Activated naive CD8-positive, alpha-beta T cell (primary cell): Measurements from ENCODE around the gene UBE2H.
"Not testable (repeated sequence)": the region's sequence is repeated elsewhere in the genome, so short reads cannot be mapped to it uniquely, and the experiment has no call there.

Experiments
- H3K27ac Mint-ChIP-seq: one replicate; pipeline ENCODE4 v1.8.0; 2021; ENCODE audit warnings: mixed read lengths
- H3K27me3 Mint-ChIP-seq: one replicate; pipeline ENCODE4 v1.8.0; 2021; ENCODE audit warnings: mixed read lengths
- H3K36me3 Mint-ChIP-seq: one replicate; pipeline ENCODE4 v1.8.0; 2021; ENCODE audit warnings: mixed read lengths
- H3K4me1 Mint-ChIP-seq: one replicate; pipeline ENCODE4 v1.8.0; 2021; ENCODE audit warnings: low read depth, mixed read lengths
- H3K4me3 Mint-ChIP-seq: one replicate; pipeline ENCODE4 v1.8.0; 2021; ENCODE audit warnings: mild to moderate bottlenecking, mixed read lengths
- H3K9me3 Mint-ChIP-seq: one replicate; pipeline ENCODE4 v1.8.0; 2021; ENCODE audit warnings: low read depth, mixed read lengths

The UBE2H gene

GRCh38 chr7:129882531-129882930, 70.2 kb downstream of the UBE2H start:
- no peak overlapping the region for H3K27ac Mint-ChIP-seq
- H3K36me3 Mint-ChIP-seq: peaks cover 19% of the 10 kb centered on the region
- H3K9me3 Mint-ChIP-seq: no peaks in the 10 kb centered on the region
- peaks cover 33% of the 10 kb centered on the region for H3K4me1 Mint-ChIP-seq
- no peaks in the 10 kb centered on the region for H3K27me3 Mint-ChIP-seq
- H3K4me3 Mint-ChIP-seq: no peak overlapping the region

- H3K36me3 Mint-ChIP-seq: peaks cover 25% of the 10 kb centered on the region
- no peaks in the 10 kb centered on the region for H3K9me3 Mint-ChIP-seq
- H3K27me3 Mint-ChIP-seq: no peaks in the 10 kb centered on the region
- no peak overlapping the region for H3K4me3 Mint-ChIP-seq
- H3K27ac Mint-ChIP-seq: peak overlapping the region; percentile 9
- peaks cover 49% of the 10 kb centered on the region for H3K4me1 Mint-ChIP-seq
Observed at GRCh38 chr7:129877146-129877792, 75.5 kb downstream of the UBE2H start.

- Mint-ChIP-seq H3K4me3 (no peak overlapping the region), H3K36me3 (peaks cover 31% of the 10 kb centered on the region), H3K4me1 (peaks cover 44% of the 10 kb centered on the region), H3K27me3 (no peaks in the 10 kb centered on the region), H3K9me3 (no peaks in the 10 kb centered on the region), H3K27ac (peak overlapping the region; percentile 25)
Observed at GRCh38 chr7:129875745-129876411, 76.9 kb downstream of the UBE2H start.

- Mint-ChIP-seq H3K4me1 (peaks cover 40% of the 10 kb centered on the region), H3K36me3 (peaks cover 30% of the 10 kb centered on the region), H3K27me3 (no peaks in the 10 kb centered on the region), H3K9me3 (no peaks in the 10 kb centered on the region), H3K4me3 (no peak overlapping the region), H3K27ac (no peak overlapping the region)
Observed at GRCh38 chr7:129875160-129875559, 77.6 kb downstream of the UBE2H start.

- Mint-ChIP-seq H3K36me3 (peaks cover 28% of the 10 kb centered on the region), H3K4me1 (peaks cover 38% of the 10 kb centered on the region), H3K27ac (no peak overlapping the region), H3K27me3 (no peaks in the 10 kb centered on the region), H3K4me3 (no peak overlapping the region), H3K9me3 (no peaks in the 10 kb centered on the region)
Observed at GRCh38 chr7:129874722-129875121, 78.0 kb downstream of the UBE2H start.

- no peak overlapping the region for H3K4me3 Mint-ChIP-seq
- peaks cover 19% of the 10 kb centered on the region for H3K36me3 Mint-ChIP-seq
- H3K4me1 Mint-ChIP-seq: peaks cover 22% of the 10 kb centered on the region
- H3K27ac Mint-ChIP-seq: no peak overlapping the region
- no peaks in the 10 kb centered on the region for H3K27me3 Mint-ChIP-seq
- H3K9me3 Mint-ChIP-seq: no peaks in the 10 kb centered on the region
Observed at GRCh38 chr7:129872054-129872453, 80.7 kb downstream of the UBE2H start.

- Mint-ChIP-seq H3K4me3 (no peak overlapping the region), H3K27ac (no peak overlapping the region), H3K9me3 (no peaks in the 10 kb centered on the region), H3K4me1 (peaks cover 15% of the 10 kb centered on the region), H3K36me3 (peaks cover 12% of the 10 kb centered on the region), H3K27me3 (no peaks in the 10 kb centered on the region)
Observed at GRCh38 chr7:129870668-129871067, 82.1 kb downstream of the UBE2H start.

- peaks cover 43% of the 10 kb centered on the region for H3K4me1 Mint-ChIP-seq
- H3K36me3 Mint-ChIP-seq: peaks cover 5% of the 10 kb centered on the region
- H3K9me3 Mint-ChIP-seq: no peaks in the 10 kb centered on the region
- H3K27ac Mint-ChIP-seq: no peak overlapping the region
- H3K27me3 Mint-ChIP-seq: no peaks in the 10 kb centered on the region
- no peak overlapping the region for H3K4me3 Mint-ChIP-seq
Observed at GRCh38 chr7:129866251-129866650, 86.5 kb downstream of the UBE2H start.

GRCh38 chr7:129865925-129866201, 86.9 kb downstream of the UBE2H start:
- H3K27me3 Mint-ChIP-seq: no peaks in the 10 kb centered on the region
- no peak overlapping the region for H3K27ac Mint-ChIP-seq
- no peaks in the 10 kb centered on the region for H3K9me3 Mint-ChIP-seq
- H3K4me3 Mint-ChIP-seq: no peak overlapping the region
- H3K4me1 Mint-ChIP-seq: peaks cover 42% of the 10 kb centered on the region
- peaks cover 2% of the 10 kb centered on the region for H3K36me3 Mint-ChIP-seq

GRCh38 chr7:129865093-129865924, 87.5 kb downstream of the UBE2H start:
- no peaks in the 10 kb centered on the region for H3K27me3 Mint-ChIP-seq
- H3K9me3 Mint-ChIP-seq: no peaks in the 10 kb centered on the region
- H3K36me3 Mint-ChIP-seq: peaks cover 2% of the 10 kb centered on the region
- H3K4me3 Mint-ChIP-seq: no peak overlapping the region
- no peak overlapping the region for H3K27ac Mint-ChIP-seq
- H3K4me1 Mint-ChIP-seq: peaks cover 47% of the 10 kb centered on the region

- H3K36me3 Mint-ChIP-seq, H3K4me3 Mint-ChIP-seq, H3K27ac Mint-ChIP-seq, H3K27me3 Mint-ChIP-seq, H3K9me3 Mint-ChIP-seq: not testable (repeated sequence)
- H3K4me1 Mint-ChIP-seq: peaks cover 52% of the 10 kb centered on the region
Observed at GRCh38 chr7:129864676-129865075, 88.1 kb downstream of the UBE2H start.

GRCh38 chr7:129864042-129864441, 88.7 kb downstream of the UBE2H start:
- Mint-ChIP-seq H3K4me1 (peaks cover 54% of the 10 kb centered on the region), H3K4me3 (no peak overlapping the region), H3K27me3 (no peaks in the 10 kb centered on the region), H3K36me3 (peaks cover 2% of the 10 kb centered on the region), H3K27ac (no peak overlapping the region), H3K9me3 (no peaks in the 10 kb centered on the region)

GRCh38 chr7:129862682-129863081, 90.1 kb downstream of the UBE2H start:
- Mint-ChIP-seq H3K4me1 (peaks cover 63% of the 10 kb centered on the region), H3K27ac (peak overlapping the region; percentile 42), H3K27me3 (no peaks in the 10 kb centered on the region), H3K4me3 (no peak overlapping the region), H3K36me3 (peaks cover under 1% of the 10 kb centered on the region), H3K9me3 (no peaks in the 10 kb centered on the region)

GRCh38 chr7:129860784-129861183, 92.0 kb downstream of the UBE2H start:
- peaks cover 73% of the 10 kb centered on the region for H3K4me1 Mint-ChIP-seq

GRCh38 chr7:129859183-129859582, 93.6 kb downstream of the UBE2H start:
- no peak overlapping the region for H3K4me3 Mint-ChIP-seq
- H3K4me1 Mint-ChIP-seq: peaks cover 86% of the 10 kb centered on the region
- H3K9me3 Mint-ChIP-seq: no peaks in the 10 kb centered on the region
- H3K36me3 Mint-ChIP-seq: peaks cover 13% of the 10 kb centered on the region
- H3K27me3 Mint-ChIP-seq: no peaks in the 10 kb centered on the region
- no peak overlapping the region for H3K27ac Mint-ChIP-seq

More at GRCh38 chr7:129860784-129861183, 92.0 kb downstream of the UBE2H start:
- H3K27ac Mint-ChIP-seq: peak overlapping the region; percentile 34
- not testable (repeated sequence) for H3K36me3 Mint-ChIP-seq, H3K9me3 Mint-ChIP-seq, H3K27me3 Mint-ChIP-seq, H3K4me3 Mint-ChIP-seq
